Activated CD4-positive, alpha-beta T cell treated with anti-CD3 and anti-CD28 coated beads for 48 hours (primary cell): ENCODE results near the gene LCTL.
"Not testable (repeated sequence)": the region's sequence is repeated elsewhere in the genome, so short reads cannot be mapped to it uniquely, and the experiment has no call there.

Source experiments
- DNase-seq: peaks from one replicate; pipeline ENCODE4 v3.0.0-alpha.2; 2020

The LCTL gene

DNA sequence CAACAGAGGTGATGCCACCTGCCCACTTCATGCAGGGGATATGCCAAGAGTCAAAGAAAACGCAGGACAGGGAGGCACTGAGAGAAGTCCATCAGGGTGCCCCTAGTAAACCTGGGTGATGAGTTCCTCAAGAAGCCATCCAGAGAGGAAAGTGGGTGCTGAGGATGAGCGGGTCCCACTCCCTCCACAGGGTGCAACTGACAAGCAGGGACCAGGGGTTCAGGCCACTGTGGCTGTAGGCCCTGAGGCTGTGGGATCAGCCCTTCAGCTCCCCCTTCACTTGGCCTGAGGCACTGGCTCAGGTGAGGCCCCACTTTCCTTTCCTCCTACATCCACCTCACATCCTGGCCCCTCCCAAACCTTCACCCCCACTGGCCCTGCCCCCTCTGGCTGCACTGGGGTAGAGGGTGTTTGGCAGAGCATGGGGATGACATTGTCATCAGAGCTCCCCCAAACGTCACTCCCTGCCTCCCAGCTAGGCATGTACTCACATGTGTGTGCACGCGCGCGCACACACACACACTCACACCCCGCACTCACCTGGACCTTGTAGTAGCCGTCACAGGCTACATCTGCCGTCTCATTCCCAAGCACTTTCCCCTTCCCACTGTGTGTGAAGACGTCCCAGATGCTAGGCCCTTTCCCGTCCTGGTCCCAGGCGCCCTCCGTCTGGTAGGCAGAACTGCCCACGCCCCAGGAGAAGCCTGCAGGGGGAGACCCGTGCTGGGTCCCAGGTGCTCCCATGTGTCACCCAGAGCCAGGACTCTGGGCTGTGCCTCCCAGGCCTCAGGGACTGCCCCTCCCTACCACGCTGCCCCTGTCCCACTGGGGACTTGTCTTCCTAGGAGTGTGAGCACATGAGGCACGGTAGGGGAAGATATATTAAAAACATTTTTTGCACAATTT is 1.4 kb downstream of the LCTL start:
- no peak for DNase-seq

DNA sequence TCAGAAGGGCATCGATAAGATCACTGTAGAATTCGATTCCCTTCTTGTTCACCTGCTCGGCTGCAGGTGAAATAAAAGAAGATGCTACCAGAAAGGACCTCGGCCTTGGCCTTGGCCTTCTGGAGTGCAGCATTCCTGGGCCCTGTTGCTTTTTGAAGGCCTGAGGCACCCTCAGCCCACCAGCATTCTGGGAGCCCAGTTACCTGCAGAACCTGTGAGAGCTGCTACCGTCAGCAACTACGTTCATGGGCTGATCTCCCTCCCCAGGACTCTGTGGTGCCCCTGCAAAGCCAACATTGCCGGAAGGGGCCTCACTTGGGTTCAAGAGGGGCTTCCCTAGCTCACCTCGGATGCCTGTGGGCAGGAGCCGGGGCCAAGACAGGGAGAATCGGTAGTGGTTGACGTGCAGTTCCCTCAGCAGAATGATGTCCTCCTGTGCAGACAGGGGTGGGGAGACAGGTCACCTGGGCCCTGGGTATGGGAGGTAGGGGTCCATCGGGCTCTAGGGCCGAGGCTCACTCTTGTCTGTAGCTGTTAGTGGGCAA is 2.2 kb downstream of the LCTL start:
- no peak for DNase-seq

DNA sequence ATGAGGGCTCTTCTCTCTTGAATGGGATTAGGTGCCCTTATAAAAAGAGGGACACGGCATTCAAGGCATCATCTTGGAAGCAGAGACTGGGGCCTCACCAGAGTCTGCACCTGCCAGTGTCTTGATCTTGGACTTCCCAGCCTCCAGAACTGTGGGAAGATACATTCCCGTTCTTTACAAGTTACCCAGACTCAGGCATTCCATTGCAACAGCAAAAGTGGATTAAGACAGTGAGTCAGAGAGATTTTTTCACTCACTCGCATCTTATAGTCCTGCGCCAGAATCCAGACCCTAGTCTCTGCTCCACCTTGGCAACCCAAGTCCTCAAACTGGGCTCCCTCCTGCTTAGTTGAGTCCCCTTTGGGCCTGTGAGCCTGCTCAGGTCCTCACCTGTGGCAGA is 2.7 kb downstream of the LCTL start:
- DNase-seq, result no peak

DNA sequence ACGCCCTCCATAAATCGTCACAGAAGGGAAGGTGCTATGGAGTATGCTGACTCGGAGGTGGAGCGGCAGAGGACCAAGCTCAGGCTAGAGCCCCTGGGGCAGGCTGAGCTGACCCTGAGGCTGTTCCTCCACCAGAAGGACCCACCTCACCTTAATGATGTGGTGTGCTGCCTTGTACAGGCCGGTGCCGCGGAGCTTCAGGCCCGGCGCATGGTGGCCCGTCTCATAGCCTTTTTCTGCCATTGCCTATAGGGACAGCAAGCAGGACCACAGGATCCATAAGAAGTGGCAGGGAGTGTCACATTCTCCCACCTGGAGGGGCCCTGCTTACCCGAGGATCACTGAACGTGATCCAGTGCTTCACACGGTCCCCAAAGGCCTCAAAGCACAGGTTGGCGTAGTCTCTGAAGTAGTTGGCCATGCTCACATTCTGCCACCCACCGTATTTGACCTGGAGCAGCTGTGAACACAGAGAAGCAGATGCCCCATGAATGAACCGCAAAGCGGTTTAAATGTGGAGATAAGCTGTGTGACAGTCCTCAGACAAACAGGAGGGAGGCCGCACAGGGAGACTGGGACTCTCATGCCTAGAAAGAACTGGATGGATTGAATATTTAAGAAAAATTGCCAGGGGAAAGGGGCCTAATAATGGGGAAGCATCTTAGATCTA is 4.8 kb downstream of the LCTL start:
- DNase-seq, result no peak

DNA sequence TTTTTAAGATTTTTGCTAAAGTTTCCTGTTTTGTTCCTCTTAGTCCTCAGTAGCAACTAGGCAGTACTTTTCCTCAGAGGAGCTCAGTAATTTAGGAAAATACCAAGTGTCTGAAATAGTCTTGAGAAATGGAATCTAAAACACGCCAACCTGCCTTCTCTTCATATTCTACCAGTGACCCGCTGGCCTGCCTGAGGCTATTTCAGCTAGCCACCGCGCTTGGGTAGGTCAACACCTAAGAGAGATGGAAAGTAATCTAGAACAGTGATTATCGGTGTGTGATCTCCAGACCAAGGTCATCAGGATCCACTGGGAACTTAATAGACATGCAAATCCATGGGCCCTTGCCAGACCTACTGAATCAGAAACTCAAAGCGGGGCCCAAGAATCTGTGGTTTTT is 7.5 kb downstream of the LCTL start:
- DNase-seq, result no peak

DNA sequence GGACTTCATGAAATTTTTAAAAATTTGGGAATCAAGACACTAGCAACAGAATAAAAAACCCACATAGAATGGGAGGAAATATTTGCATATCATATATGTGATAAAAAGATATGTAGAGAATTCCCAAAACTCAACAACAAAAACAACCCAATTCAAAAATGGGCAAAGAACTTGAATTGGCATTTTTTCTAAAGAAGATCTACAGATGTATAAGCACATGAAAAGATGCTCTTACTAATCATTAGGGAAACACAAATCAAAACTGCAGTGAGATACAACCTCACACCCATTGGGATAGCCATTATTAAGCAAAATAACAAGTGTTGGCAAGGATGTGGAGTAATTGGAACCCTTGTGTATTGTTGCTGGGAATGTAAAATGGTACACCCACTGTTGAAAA is 10.1 kb downstream of the LCTL start:
- no peak for DNase-seq

DNA sequence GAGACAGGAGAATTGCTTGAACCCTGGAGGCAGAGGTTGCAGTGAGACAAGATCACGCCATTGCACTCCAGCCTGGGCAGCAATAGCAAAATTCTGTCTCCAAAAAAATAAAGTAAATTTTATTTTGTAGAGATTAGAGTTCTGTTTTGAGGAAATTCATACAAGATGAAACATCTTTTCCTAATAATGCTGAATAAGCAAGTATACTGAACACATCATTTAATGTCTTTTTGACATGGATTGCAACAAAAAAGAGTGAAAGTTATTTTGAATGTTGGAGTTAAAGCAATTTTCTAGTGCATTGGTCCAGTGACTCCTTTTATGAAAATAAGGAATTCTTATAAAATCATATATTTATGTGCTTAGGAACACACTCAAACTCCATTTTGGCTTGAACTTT is 20.5 kb downstream of the LCTL start:
- DNase-seq, result no peak

DNA sequence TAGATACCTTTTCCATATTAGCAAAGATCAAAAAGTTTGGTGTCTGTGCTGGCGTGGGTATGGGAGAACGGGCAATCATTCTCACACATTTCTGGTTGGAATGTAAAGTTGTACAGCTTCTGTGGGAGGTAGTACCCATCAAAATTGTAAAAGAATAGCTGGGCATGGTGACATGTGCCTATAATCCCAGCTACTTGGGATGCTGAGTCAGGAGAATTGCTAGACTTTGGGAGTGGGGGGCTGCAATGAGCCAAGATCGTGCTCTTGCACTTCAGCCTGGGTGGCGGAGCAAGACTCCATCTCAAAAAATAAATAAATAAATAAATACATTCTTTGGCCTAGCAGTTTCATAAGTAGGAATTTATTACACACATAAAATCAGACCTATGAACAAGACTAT is 22.9 kb downstream of the LCTL start:
- no peak for DNase-seq

DNA sequence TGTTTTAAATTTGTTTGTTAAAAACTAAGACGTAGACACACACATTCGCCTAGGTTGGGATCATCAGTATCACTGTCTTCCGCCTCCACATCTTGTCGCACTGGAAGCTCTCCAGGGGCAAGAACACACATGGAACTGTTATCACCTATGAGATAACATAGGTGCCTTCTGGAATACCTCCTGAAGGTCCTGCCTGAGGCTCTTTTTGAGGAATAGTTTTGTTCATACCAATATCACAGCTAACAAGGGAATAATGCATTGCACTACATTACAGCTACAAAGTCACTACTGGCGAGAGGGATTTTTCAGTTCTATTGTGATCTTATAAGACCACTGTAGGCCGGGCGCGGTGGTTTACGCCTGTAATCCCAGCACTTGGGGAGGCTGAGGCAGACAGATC is 30.7 kb downstream of the LCTL start:
- no peak for DNase-seq

DNA sequence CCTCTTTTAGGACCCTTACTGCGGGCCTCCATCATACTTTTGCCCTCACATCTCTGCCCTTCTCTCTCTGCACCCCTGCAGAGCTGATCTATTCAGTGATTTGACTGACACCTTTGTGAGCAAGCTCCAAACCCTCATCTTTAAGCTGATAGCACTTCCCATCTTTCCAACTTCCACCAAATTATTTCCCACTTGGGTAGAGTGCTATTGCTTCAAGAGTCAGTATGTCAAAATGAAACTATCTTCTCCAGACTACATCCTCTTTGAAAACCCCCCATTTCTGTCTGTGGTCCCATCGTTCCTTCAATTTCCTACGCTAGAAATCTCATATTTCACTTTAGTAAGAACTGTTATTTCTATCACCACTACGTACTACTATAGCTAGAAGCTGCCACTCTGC is 41.0 kb downstream of the LCTL start:
- DNase-seq, result no peak

DNA sequence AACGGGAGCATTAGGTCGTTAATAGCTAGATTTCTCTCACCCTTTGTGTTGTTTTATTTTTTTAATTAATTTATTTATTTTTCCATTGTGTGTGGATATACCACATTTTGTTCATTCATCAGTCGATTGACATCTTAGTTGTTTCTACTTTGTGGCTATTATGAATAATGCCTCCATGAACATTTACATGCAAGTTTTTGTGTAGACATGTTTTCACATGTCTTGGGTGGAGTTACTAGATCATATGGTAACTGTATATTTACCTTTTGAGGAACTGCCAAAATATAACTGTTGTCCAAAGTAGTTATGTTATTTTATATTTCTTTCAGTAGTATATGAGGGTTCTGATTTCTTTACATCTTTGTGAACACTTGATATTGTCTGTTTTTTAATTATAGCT is 41.9 kb downstream of the LCTL start:
- no peak for DNase-seq

DNA sequence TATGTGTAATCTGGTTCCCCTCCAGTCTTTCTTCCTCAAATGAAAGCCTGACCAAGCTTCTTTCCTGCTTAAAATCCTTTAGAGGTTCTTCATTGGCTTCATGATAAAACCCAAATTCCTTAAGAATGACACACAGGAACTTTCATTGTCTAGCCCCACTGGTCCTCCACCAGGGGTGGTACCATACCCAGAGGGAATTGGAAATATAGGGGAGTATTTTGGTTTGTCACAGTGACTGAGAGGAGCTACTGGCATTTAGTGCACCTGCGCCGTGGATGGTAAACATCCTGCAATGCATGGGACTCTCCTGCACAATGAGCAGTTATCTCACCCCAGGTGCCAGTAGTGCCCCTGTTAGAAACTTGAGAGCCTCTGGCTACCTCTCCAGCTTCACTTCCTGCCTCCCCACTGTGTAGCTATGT is 49.9 kb downstream of the LCTL start:
- DNase-seq, result no peak

DNA sequence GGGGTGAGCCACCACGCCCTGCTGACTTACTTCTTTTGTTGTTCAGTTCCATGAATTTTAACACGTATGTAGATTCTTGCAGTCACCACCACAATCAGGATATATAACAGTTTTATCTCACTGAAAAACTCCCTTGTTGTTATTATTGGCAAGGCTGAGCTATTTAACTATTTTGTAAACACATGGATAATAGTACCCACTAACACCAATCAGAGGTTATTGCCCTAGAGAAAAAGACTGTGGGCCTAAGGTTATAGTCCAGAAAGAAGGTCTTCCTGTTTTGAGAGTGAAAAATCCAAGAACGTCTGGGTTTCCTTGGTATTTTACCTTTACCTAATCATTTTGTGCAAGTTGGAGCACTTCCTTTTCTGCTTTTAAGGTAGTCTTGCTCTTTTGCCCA is 51.2 kb downstream of the LCTL start:
- no peak for DNase-seq

DNA sequence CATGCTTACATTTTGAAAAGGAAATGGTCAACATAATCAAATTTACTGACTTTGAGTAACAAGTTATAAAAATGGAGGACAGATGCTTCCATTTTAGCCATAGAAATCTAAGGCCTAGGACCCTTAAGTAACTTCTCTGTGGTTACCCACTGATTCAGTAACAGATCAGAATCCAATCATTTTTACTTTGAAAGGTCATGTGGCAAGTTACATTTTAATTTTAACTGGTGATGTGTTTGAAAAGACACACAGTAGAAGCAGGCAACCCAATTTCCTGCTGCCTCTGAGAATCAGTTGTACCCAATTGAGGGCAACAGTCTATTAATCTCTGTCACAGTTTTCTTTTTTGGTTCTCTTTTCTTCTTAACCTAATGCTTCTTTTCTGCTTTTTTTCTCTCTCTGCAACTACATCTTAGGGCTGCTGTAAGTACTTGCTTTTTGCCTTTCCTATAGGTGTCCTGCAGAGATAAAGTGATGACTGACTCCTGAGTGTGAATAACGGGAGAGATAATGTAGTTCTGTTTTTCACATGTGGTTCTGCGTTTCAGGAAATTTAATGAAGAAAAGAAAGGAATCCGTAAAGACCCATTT is 57.4 kb downstream of the LCTL start:
- DNase-seq, result no peak

DNA sequence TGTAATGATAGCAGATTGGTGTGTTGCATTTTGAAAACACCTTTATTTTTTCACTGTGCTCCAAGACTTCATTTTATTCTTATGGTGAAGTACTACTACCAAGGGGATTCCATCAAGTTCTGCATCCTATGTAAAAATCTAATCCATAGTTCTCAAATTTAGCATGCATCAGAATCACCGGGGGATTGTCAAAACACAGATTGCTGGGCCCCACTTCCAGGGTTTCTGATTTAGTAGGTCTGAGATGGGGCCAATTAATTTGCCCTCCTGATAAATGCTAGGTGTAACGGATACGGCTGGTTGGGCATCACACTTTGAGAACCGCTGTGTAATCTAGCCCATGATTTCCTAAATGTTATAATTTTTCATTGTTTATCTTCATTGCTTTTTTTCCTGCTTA is 60.0 kb downstream of the LCTL start:
- DNase-seq, result no peak

DNA sequence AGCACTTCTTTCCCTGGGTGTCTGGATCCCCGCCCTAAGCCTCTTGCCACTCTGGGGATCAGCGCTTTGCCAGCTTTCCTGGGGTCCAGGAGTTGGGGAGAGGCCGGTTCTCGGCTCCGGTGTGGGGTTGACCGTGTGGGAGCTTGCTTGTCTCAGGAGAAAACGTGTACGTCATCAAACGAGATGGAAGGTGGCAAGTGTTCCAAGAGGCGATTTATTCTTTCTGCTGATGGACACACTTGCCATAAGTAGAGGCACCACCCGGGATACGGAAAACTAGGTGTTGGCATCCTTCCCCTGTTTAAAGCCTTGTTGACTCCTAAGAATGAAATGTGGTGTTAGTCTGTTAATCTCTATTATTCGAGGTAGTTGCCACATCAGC is 60.4 kb downstream of the LCTL start:
- no peak for DNase-seq

DNA sequence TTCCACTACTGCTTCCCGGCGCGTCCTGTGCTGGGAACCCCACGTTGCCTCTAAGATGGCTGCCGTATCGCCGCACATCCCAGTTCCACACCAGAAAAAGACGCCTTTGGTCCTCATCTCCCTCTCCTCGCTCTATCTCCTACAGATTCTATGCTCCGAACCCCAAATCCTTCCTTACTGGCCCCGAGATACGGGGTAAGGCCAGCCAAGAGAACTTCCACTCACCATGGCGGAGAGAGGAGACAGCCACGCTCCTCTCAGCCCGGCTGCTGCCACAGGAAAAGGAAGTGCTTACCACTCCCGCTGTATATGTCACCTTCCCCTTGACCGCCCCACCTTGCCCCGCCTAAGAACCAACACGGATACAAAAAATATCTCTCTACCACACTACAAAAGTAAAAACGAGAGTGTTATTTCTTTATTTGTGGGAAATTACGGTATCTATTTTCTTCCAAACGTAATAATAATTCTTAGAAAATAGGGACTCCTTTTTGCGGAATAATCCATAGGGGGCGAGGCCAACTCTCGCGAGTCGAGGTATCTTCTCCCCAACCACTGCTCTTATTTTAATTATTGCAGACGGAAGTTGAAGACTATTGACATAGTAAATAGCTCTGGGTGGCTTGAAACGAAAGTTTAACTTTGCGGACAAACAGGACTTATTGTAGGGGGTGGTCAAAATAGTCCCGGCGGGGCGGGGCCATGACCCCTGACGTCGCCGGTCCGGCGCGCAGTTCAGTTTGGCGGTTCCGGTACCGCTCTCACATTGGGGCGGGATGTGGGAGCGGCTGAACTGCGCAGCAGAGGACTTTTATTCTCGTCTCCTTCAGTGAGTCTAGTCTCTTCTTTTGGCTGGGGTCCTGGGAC is 61.0 kb downstream of the LCTL start, which contains the start of the genes RPL4 and ZWILCH:
RPL4 (minus strand) TSS at position 293 of the 867 bp plus-strand sequence; CDS start at position 228, 65 bp downstream.
ZWILCH (plus strand) TSS at position 764 of the 867 bp plus-strand sequence; CDS start at position 777, 13 bp downstream.
- peak; percentile 85 for DNase-seq

DNA sequence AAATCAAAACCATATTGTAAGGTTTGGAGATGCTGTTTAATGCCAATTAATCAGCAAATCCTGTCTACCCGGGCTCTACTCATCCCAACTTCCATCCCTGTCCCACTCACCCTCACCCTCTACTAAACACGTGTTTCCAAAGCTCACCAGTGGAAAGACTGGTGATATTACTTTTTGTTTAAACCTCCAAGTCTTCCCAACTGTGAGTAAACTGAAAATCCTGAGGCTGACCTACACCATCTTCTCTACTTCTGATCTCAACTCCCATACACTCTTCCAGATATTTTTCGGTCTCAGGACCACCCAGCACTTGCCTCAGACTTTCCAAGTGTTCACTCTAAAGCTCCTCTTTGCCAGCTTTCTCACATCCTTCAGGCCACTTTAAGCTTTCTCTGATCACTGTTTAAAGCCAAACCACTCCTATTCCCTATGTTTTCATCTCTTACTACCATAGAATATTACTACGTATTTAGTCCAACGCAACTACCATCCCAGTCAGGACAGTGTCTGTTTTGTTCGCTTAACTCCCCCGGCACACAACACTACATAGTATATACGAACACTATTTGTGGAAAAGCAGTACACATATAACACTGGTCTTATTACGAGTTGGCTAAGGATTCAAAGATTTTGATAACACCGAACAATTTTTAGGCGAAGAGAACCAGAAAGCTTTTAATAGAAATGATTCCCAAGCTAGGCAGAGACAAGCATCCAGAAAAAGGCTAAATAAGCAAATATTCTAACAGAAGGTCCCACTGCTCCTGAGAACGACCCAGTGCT is 61.8 kb downstream of the LCTL start:
- DNase-seq, result no peak

DNA sequence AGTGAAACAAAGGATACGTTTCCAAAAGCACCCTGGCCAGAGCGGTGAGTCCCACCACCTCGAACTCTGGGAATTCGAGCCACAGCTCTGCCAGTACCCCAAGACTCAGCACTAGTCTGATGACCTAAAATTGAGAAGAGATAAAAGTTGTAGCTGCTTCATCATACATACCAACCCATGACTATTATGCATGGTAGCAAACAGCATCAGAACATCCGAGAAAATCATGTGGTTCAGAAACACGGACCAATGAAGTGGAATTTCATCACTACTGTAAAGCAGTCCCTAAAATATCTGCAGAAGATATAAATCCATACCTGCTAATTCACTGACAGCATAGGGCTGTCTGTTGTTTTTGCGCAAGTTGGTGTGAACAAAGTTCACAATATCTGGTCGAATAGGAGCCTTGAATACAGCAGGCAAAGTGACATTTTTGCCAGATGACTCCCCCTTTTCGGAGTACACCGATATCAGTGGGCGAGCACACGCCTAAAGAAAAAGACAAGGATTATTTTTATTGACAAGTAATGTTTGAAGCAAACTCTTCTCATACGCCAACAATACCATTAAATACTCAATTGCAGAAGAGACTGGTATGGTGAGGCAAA is 62.7 kb downstream of the LCTL start:
- not testable (repeated sequence) for DNase-seq

DNA sequence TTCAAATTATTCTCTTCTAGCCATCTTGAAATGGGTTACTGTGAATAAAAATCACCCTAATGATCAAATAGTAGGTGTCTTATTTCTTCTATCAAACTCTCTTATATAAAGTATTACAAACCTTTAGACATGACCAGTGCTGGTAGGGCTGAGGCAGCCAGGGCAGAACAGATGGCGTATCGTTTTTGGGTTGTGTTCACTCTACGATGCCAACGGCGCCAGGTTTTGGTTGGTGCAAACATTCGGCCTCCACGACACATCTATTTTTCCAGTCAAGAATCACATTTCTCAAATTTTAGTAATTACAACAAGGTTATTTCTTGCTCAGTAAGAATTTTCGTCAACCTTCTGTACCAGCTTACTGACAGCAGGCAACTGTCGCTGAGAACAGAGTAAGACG is 63.3 kb downstream of the LCTL start:
- no peak for DNase-seq

DNA sequence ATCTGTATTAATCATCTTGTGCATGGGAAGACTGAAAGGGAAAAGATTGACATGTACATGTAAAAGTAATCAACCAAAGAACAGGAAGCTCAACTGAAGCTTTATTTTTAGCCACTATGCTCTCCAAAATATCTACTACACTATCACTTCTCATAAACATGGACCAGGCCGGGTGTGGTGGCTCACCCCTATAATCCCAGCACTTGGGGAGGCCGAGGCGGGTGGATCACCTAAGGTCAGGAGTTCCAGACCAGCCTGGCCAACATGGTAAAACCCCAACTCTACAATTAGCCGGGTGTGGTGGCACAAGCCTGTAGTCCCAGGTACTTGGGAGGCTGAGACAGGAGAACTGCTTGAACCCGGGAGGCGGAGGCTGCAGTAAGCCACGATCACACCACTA is 65.5 kb downstream of the LCTL start:
- not testable (repeated sequence) for DNase-seq
